Measurements from ENCODE around the gene NECAP2. TPM values are rescaled to one million over a fixed set of nuclear protein-coding genes. Genes with fewer than 3 reads are reported as not detected.

The NECAP2 gene
- total and polyA plus RNA-seq, 10 of the 15 experiments (the other 5 are each of a cell fraction or from before 2014, with no cell fraction given), result 16.3 to 98.0 (median 57.4) TPM

DNA sequence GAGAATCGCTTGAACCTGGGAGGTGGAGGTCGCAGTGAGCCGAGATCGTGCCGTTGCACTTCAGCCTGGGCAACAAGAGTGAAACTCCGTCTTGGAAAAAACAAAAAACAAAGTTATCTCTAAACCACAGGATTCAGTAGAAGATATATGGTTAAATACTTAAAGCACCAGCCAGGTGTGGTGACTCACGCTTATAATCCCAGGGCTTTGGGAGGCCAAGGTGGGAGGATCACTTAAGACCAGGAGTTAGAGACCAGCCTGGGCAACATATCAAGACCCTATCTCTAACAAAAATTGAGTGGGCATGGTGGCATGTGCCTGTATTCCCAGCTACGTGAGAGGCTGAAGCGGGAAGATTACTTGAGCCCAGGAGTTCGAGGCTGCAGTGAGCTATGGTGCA, 5.6 kb downstream of the NECAP2 start:
- TF ChIP-seq IKZF2 (IDR thresholded peaks at IDR 0.05), result no peak
- no peak for TF ChIP-seq NFXL1 (IDR thresholded peaks at IDR 0.05; ENCODE audit: borderline replicate concordance)
- no peak for TF ChIP-seq CHD2 (IDR thresholded peaks at IDR 0.05; ENCODE audit: borderline replicate concordance, low read depth, low read length)
- TF ChIP-seq ZNF217 (IDR thresholded peaks at IDR 0.05), result no peak
- no peak for TF ChIP-seq HDAC2 (IDR thresholded peaks at IDR 0.05)
- TF ChIP-seq, protein P1, sequence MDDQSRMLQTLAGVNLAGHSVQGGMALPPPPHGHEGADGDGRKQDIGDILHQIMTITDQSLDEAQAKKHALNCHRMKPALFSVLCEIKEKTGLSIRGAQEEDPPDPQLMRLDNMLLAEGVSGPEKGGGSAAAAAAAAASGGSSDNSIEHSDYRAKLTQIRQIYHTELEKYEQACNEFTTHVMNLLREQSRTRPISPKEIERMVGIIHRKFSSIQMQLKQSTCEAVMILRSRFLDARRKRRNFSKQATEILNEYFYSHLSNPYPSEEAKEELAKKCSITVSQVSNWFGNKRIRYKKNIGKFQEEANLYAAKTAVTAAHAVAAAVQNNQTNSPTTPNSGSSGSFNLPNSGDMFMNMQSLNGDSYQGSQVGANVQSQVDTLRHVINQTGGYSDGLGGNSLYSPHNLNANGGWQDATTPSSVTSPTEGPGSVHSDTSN (IDR thresholded peaks at IDR 0.05; ENCODE audit: insufficient replicate concordance, low read depth, low read length), result no peak
- TF ChIP-seq ATF7 (IDR thresholded peaks at IDR 0.05; ENCODE audit: low read depth), result no peak
- TF ChIP-seq, protein P2, sequence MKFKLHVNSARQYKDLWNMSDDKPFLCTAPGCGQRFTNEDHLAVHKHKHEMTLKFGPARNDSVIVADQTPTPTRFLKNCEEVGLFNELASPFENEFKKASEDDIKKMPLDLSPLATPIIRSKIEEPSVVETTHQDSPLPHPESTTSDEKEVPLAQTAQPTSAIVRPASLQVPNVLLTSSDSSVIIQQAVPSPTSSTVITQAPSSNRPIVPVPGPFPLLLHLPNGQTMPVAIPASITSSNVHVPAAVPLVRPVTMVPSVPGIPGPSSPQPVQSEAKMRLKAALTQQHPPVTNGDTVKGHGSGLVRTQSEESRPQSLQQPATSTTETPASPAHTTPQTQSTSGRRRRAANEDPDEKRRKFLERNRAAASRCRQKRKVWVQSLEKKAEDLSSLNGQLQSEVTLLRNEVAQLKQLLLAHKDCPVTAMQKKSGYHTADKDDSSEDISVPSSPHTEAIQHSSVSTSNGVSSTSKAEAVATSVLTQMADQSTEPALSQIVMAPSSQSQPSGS (IDR thresholded peaks at IDR 0.05; ENCODE audit: low read length), result no peak
- TF ChIP-seq TARDBP (IDR thresholded peaks at IDR 0.05; ENCODE audit: borderline replicate concordance), result no peak
- TF ChIP-seq IKZF1 (conservative IDR thresholded peaks at IDR 0.05), result no peak
- TF ChIP-seq, protein P3, sequence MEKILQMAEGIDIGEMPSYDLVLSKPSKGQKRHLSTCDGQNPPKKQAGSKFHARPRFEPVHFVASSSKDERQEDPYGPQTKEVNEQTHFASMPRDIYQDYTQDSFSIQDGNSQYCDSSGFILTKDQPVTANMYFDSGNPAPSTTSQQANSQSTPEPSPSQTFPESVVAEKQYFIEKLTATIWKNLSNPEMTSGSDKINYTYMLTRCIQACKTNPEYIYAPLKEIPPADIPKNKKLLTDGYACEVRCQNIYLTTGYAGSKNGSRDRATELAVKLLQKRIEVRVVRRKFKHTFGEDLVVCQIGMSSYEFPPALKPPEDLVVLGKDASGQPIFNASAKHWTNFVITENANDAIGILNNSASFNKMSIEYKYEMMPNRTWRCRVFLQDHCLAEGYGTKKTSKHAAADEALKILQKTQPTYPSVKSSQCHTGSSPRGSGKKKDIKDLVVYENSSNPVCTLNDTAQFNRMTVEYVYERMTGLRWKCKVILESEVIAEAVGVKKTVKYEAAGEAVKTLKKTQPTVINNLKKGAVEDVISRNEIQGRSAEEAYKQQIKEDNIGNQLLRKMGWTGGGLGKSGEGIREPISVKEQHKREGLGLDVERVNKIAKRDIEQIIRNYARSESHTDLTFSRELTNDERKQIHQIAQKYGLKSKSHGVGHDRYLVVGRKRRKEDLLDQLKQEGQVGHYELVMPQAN (conservative IDR thresholded peaks at IDR 0.05), result no peak
- TF ChIP-seq POU2F2 (IDR thresholded peaks at IDR 0.05; ENCODE audit: borderline replicate concordance, low read depth, low read length), result no peak
- no peak for TF ChIP-seq PAX8 (IDR thresholded peaks at IDR 0.05)
- TF ChIP-seq TCF12 (IDR thresholded peaks at IDR 0.05; ENCODE audit: low read depth, low read length), result no peak
- TF ChIP-seq HCFC1 (IDR thresholded peaks at IDR 0.05; ENCODE audit: low read length), result no peak
- TF ChIP-seq ZBTB11 (CRISPR knock-in tag; IDR thresholded peaks at IDR 0.05), result no peak
- no peak for DNase-seq (ENCODE audit: low read depth, low spot score)
- in situ Hi-C loops (cut with MboI), result no loop called here
- ChIA-PET SMC1A (ENCODE audit: uncharacterized antibody, unreplicated experiment) (interaction anchor here (0.9 to 1.4 kb wide), 2 partner anchors 8 to 21 kb away, joined by 3 to 4 read pairs; no protein-coding TSS in a partner anchor), CTCF (no interaction called here), RAD21 (ENCODE audit: unreplicated experiment) (no interaction called here), POLR2A (interaction anchor here (0.7 kb wide), 1 partner anchor 94 kb away, joined by 3 read pairs; the partner anchor contains the start of gene FBXO42)
- H2AFZ ChIP-seq (ENCODE audit: control insufficient read depth, low read depth, low read length), result no peak overlapping the region
- no peaks in the 10 kb centered on the region for H3K27me3 ChIP-seq (replicated peaks in 1 of 2; ENCODE audit: control insufficient read depth in 2 of 2, insufficient read depth in 2 of 2, low read length in 1 of 2)
- no peaks in the 10 kb centered on the region for H4K20me1 ChIP-seq (ENCODE audit: control insufficient read depth, insufficient read depth)
- ATAC-seq, result no peak
- no TSS peak for BruUV-seq (replicated peaks)
- no peak overlapping the region for H3K9ac ChIP-seq (ENCODE audit: control insufficient read depth, insufficient read depth, low read length)
- intact Hi-C loops (cut with micrococcal nuclease; ENCODE audit: unreplicated experiment), result loop anchor here (10.0 kb wide), 1 partner anchor 509 kb away; no protein-coding TSS in a partner anchor
- no peak for FAIRE-seq
- H3K4me2 ChIP-seq (ENCODE audit: control insufficient read depth, insufficient read depth), result no peak overlapping the region
- WGBS (ENCODE audit: insufficient coverage, insufficient replicate concordance, low lambda C conversion rate, missing lambda C conversion rate), result 89% methylated on average over 10 of the region's 10 CpGs
- no peaks in the 10 kb centered on the region for H3K9me3 ChIP-seq (replicated peaks; ENCODE audit: control insufficient read depth, insufficient read depth, low read length)
- no peak overlapping the region for H3K4me3 ChIP-seq
- peaks cover 37% of the 10 kb centered on the region for H3K79me2 ChIP-seq (ENCODE audit: control insufficient read depth, insufficient read depth, low read length)
- H3K36me3 ChIP-seq (ENCODE audit: control insufficient read depth in 2 of 2, insufficient read depth in 2 of 2, low read length in 1 of 2), result peaks cover 15 to 27% of the 10 kb centered on the region in 2 experiments; a peak in 3 of 4 replicates
- H3K4me1 ChIP-seq (ENCODE audit: control insufficient read depth, insufficient read depth, low read length), result peaks cover 29% of the 10 kb centered on the region
- no peak overlapping the region for H3K27ac ChIP-seq (ENCODE audit: control insufficient read depth, insufficient read depth)

Measured in GM12878 (cell line).